ENCODE data around the gene OR5AU1.

OR5AU1 gene

DNA sequence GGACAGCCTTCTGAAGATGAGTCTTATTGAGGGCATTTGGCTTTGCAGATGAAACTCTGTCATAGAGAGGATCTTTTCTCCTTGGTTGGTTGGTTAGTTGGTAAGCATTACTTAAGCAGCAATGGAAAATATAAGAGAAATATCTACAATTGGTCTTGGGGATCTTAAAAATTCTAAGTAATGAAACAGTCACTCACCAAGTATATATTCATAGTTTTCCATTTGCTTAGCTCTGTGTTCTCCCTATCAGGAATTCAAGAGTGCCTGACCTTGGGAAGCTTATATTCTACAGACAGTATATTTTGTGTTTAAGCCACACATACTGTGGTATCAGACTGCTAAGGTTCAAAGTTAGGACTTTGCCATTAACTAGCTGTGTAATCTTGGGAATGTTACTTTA lies at the start of gene OR5AU1:
Gene OR5AU1 (minus strand): TSS at position 101 of the 400 bp plus-strand sequence. CDS start 191 bp downstream, outside the sequence.
- FAIRE-seq = no peak

DNA sequence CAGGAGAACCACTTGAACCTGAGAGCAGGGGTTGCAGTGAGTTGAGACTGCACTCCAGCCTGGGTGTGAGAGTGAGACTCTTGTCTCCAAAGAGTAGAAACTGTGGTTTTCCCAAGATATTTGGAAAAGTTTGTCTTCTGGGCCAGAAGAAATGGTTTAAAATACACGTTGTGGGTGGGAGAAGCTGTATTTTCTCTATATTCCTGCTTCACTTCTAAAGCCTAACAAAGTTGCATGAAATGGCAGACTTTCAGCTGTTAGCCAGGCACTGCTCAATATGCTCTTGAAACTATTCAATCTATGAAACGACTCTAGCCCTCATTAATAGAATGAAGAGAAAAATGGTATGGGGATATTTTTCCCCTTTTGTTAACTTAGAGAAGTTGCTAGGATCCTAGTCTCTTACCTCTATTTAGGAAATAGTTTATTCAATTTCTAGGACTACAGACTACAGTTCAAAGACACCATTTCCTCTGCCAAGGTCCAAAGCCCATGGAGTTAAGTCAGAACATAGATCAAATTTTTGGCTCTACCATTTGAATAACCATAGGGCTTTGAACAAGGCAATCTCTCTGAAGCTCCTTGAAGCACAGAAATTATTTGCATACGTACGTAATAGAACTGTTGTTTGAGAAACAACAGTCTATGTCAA lies 49.3 kb upstream of the OR5AU1 start:
- no peak for FAIRE-seq

DNA sequence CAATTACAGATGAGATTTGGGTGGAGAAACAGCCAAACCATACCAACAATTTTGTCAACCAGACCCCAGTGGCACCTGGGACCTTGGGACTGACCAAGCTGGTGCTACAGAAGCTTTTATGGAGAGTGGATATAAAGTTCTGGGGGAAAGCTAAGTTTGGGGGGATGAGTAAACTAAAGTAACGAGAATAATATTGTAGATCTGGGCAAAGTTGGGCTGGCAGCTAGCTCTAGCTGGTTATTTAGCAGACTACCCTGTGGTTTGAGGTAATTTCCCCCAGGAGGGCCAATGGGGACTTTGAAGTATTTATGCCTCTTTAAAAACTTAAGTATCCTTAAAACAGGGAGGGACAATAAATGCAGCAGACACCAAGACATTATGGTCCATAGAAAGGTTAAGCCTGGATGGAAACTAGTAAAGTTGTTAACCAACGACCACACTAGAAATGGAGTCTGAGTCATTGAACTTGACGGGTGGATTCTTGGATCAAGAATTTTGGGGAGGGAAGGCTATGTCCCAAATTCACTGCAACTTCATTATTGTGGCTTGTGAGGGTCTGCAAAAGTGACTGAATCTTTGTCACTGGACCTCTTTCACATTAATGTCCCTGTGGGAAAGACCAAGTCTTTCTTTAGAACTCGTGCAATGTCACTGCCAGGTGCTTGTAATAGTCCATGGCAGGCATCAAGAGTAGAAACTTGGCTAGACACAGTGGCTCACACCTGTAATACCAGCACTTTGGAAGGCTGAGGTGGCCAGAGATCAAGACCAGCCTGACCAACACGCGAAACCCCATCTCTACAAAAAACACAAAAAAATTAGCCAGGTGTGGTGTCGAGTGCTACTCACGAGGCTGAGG lies 48.5 kb upstream of the OR5AU1 start:
- no peak for FAIRE-seq

DNA sequence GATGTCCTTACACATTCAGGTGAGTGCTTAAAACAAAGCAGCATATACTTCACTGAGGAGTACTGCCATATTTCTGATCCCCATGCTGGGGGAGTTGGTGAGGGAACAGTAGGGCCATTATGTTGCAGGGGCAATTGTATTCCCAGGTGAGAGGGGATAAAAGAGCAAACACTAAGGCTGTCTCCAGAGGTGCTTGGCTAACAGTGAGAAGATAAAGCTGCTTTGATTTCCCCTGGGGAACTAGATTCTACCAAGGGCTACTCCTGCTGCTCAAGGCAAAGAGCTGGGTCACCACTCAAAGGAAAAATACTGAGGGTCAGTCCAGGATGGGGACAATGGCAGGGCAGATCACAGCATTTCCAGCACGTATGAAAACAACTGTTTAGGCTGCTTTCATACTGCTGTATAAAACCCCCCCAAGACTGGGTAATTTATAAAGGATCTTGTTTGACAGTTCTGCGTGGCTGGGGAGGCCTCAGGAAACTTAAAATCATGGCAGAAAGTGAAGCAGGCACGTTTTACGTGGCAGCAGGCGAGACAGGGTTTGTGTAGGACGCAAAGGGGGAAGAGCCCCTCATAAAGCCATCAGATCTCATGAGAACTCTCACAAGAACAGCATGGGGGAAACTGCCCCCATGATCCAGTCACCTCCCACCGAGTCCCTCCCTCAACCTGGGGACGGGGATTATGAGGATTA lies 47.8 kb upstream of the OR5AU1 start:
- FAIRE-seq = no peak

DNA sequence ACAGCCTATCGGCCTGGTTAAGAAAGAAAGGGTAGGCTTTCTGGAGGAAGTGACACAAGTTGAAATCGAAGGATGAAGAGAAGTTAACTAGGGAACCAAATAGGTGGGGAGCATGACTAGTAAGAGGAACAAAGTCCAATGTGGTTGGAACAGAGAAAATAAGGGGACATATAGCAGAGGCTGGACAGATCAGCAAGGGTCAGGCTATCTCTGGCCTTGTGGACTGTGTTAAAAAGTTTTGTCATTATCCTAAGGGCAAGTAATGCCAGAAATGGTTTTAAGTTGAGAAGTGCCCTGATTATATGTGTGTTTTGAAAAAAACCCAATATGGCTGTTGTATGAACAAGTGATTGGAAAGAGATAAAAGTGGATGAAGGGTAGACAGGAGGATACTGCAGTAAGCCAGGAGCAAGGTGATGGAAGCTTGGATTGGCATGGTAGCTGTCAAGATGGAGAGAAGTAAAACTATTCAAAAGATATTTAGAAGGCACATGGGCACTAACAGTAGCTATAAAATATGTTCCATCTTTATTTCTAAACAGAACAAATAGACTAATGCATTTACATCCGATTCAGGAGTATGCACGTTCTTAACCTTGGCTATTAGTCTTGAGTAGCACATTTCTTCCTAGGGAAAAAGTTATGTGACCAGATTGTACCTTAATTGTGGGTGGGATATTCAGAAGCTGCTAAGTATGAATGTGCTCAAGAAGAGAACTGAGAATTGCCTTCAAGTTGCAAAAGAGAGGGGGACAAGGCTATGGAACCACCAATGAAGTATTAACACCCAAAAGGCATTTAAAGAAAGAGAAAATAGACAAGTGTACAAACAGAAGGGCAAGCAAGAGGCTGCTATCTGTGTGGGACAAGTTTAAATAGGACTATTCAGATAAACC lies 46.8 kb upstream of the OR5AU1 start:
- no peak for FAIRE-seq

DNA sequence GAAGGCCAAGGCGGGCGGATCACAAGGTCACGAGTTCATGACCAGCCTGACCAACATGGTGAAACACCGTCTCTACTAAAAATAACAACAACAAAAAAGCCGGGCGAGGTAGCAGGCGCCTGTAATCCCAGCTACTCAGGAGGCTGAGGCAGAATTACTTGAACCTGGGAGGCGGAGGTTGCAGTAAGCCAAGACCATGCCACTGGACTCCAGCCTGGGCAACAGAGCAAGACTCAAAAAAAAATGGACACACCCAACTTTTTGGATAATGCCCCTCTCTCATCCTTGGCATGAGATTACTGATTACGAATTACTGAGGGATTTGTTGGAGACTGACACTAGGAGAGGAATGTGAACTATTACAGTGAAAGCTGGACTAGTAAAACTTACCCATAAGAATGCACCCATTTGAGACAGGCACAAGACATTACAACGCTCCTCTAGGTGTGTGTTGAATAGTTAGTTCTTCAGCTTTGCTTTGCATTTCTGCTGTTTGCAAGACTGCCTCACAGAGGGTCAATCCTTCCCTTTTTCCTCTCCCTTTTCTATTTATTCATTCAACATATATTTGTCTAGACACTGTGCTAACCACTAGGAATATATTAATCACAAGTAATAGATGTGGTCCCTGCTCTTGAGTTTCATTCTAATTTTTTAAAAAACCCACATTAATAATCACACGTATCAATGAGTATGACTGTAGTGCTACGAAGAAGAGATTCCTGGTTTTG lies 46.0 kb upstream of the OR5AU1 start:
- FAIRE-seq = no peak

DNA sequence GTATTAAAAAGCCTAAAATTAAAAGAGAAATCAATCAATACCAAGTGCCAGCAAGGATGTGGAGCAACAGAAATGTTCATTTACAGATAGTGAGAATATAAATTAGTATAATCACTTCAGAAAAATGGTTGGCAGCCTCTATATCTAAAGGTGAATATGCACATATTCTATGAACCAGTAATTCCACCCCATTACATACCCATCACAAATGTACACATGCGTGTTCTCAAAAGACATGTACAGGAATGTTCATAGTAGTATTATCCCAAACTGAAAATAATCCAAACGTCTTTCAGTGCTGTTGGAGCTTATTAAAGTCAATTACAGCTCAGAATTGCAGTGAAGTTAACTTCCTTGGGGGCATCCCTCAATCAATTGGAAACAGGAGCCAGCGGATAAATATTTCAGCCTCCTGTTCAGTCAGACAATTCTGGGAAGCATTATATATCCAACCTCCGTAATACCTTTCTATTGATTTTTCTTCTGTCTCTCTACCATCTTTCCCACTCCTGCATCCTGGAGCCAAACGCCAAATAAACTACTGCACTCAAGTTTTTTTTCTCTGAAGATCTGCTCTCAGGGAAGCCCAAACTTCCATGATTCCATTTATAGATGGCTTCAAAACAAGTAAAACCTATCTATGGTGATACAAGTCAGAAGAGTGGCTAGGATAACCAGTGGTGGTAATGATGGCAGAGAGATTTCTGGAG lies 45.0 kb upstream of the OR5AU1 start:
- no peak for FAIRE-seq

DNA sequence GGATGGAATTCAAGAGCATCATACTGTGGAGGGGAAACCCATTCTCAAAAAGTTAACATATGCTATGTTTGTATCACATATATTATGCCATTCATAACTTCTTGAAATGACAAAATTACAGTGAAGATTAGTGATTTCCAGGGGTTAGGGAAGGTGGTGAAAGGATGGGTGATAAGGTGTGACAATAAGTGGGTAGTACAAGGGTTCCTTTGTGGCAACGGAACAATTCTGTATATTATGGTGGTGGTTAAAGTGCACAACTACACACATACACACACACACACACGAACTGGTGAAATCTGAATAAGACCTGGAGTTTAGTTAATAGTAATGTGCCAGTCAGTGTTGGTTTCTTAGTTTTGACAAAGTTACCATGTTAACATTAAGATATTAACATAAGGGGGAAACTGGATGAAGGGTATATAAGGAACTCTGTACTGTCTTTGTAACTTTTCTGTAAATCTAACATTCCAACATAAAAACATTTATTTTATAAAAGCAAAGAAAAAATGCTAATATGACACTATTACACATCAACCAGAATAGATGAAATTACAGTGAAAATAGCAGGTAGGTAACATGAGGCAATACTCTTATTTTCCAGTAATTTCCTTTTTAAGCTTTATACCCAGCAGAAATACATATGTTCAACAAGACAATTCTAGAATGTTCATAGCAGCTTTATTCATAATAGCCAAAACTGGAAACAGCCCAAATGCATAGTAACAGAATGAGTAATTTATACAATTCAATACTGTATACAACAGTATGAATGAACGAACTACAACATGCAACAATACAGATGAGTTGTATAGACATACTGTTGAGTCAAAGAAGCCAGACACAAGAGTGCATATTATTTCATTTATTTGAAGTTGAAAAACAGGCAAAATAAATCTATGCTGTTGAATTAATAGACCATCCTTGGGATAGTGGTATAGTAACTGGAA lies 44.0 kb upstream of the OR5AU1 start:
- no peak for FAIRE-seq

DNA sequence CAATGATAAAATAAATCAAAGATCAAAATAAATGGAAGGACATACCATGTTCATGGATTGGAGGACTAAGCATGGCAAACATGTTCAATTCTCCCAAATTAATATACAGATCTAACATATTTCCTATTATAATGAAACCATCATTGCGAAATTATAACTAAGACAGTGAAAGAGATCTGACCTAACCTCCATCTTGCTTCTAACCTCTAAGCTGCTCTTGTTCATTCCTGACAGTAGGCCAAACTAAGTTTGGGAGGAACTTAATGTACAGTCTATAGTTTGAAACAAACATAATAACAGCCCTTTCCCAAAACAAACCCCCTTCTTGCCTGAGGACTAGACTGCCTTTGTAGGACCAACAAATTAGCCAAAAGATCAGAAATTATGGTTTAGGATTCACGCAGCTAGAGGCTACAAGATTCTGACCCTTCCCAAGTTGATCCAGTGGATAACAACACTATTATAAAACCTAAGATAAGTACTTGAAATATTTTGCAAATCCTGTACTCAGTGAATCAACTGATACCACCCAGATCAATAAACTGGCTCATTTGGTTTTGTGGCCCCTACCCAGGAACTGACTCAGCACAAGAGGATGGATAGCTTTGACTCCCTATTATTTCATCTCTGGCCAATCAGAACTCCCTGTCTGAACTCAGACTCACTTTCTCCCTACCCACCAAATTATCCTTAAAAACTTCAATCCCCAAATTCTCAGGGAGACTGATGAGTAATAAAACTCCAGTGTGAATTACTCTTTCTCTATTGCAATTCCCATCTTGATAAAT lies 41.7 kb upstream of the OR5AU1 start:
- FAIRE-seq = no peak

DNA sequence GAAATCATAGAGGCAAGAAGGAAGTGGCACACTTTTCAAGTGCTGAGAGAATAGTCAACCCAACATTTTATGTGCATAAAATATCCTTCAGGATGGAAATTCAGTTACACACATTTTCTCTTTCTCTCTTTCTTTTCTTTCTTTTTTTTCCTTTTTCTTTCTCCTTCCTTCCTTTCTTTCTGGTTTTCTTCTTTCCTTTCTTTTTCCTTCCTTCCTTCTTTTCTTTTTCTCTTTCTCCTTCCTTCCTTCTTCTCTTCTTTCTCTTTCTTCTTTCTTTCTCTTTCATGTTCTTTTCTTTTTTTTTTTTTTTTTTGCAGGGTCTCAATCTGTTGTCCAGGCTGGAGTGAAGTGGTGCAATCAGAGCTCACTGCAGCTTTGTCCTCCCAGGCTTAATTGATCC lies 38.7 kb upstream of the OR5AU1 start:
- no peak for FAIRE-seq

DNA sequence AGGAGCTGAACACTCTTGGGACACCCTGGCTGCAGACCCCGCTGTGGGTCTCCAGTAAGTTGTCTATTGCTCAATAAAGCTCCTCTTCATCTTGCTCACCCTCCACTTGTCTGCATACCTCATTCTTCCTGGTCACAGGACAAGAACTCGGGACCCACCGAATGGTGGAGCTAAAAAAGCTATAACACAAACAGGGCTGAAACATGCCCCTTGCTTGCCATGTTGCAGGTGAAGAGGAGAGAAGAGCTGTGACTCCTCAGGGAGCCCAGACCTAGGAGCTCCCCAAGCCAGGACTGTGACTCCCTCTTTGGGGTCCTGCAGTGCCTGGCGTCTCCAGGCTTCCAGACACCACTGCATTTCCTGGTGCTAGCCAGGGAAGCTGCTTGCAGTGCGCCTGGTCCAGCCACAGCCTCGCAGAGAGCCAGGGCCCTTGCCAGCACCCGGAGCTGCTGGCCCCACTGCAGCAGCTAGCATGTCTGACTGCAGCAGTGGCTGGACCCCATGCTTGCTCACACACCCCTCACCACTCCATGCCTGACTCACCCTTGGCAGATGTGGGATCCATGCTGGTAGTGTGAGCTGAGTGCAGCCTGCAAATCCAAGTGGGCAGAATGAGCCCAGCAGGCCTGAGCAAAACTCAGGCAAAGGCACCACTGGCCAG lies 37.1 kb upstream of the OR5AU1 start:
- FAIRE-seq = no peak

DNA sequence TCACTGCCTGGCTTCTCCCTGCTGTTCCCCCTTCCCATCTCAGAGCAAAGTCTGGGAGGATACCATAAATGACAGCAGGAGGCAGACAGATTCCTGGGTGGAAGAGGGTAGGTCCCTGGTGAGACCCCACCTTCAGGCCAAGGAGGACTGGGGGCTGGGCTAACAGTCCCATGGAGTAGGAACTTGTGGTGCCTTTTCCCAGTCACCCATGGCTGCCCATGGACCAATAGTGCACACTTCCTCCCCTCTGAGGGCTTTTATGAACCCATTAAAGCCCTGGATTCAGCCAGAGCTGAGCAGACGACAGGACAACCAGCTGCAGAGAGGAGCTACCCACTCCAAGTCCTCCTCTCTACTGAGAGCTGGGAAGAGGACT lies 36.6 kb upstream of the OR5AU1 start:
- FAIRE-seq = no peak

DNA sequence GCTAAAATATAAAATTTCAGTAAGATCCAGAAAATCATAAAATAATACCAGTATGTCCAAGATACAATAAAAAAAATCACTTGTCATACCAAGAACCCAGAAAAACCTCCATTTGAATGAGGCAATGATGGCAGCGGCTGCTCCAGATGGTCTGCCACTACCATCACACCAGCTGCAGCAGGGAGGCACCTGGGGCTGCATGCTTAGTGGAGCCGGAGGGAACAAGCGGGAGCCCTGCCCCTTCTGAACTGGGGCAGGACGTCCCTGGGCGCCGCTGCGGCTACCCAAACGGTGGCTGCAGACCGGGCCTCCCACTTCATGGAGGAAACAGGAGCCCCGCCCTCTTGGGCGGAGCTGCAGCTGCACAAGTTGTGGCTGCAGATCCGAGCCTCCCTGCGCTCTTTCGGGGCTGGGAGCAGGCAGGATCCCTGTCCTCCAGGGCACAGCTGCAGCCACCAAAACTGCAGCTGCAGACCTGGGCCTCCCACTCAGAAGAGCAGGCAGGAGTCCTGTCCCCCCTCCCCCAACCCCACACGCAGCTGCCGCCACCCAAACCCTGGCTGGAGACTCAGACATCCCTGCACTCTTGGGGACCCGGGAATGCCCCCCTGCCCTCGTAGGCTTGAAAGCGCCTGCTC lies 36.1 kb upstream of the OR5AU1 start:
- no peak for FAIRE-seq

DNA sequence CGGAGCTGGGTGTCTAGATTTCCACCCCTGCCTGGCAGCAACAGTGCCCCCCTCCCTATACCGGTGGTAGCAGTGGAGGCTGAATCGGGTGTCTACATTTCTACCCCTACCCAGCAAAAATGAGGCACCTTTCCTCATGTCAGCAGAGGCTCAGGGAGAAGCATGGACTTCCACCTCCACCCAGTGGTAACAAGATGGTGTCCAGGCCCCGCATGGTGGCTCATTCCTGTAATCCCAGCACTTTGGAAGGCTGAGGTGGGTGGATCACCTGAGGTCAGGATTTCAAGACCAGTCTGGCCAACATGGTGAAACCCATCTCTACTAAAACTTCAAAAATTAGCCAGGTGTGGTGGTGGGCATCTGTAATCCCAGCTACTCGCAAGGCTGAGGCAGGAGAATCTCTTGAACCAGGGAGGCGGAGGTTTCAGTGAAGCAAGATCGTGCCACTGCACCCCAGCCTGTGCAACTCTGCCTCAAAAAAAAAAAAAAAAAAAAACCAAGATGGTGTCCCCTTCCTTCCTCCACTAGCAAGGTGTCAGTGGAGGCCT lies 35.5 kb upstream of the OR5AU1 start:
- FAIRE-seq = no peak

DNA sequence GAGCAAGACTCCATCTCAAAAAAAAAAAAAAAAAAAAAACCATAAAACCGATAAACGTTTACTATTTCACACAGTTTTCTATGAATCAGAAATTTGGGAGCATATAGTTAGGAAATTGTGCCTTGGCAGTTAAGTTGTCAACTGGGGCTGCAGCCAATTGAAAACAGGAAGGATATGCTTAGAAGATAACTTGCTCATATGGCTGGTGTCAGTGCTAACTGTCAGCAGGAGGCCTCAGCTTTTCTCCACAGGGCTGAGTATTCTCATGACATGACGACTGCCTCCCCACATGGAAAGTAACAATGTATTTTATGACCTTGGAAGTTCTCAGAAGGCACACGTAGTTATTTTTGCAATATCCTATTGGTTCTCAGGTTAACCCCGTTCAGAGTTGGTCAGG lies 29.6 kb upstream of the OR5AU1 start:
- no peak for FAIRE-seq

DNA sequence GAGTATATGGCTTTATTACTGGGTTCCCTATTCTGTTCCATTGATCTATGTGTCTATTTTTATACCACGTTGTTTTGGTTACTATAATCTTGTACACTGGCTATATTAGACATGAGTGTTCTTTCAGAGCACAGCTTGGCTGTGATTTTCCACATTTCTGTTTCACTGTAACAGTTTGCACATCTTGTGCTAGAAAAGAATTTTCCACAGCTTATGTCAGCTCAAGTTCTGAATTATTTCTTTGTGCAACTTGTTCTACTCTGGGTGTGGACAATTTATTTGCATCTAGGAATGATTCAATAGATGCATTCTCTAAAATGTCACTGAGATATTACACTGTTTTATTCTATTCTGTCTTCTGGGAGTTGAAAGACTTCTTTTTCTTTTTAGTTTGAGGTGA lies 28.4 kb upstream of the OR5AU1 start:
- no peak for FAIRE-seq

DNA sequence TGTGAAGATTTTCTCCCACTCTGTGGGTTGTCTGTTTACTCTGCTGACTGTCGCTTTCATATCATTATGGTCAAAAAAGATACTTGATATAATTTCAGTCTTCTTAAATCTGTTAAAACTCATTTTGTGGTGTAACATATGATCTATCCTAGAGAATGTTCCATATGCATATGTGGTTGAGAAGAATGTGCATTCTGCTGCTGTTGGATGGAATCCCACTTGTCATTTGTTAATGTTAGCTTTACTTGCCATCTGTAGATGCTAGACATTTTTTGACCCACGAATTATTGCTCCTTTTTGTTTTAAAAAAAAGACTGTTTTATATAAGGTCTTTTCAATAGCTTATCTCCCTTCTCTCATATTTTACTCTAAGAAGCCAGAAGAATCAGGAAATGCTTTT lies 26.3 kb upstream of the OR5AU1 start:
- no peak for FAIRE-seq

DNA sequence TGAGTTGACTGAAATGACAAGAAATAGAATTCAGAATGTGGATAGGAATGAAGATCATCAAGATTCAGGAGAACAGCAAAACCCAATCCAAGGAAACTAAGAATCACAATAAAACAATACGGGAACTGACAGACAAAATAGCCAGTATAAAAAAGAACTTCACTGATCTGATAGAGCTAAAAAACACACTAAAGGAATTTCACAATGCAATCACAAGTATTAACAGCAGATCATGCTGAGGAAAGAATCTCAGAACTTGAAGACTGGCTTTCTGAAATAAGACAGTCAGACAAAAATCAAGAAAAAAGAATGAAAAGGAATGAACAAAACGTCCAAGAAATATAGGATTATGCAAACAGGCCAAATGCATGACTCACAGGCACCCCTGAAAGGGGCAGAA lies 15.3 kb upstream of the OR5AU1 start:
- no peak for FAIRE-seq
